ENCODE results near the gene TMEM63B.
A peak's percentile ranks its signal among the peaks of the same experiment; 100 is the strongest.

The TMEM63B gene

GRCh38 chr6:44161997-44162338 is 34.6 kb downstream of the TMEM63B start:
- TF ChIP-seq POLR2AphosphoS5 (IDR thresholded peaks at IDR 0.05; ENCODE audit: low read depth, low read length) = no peak

DNA sequence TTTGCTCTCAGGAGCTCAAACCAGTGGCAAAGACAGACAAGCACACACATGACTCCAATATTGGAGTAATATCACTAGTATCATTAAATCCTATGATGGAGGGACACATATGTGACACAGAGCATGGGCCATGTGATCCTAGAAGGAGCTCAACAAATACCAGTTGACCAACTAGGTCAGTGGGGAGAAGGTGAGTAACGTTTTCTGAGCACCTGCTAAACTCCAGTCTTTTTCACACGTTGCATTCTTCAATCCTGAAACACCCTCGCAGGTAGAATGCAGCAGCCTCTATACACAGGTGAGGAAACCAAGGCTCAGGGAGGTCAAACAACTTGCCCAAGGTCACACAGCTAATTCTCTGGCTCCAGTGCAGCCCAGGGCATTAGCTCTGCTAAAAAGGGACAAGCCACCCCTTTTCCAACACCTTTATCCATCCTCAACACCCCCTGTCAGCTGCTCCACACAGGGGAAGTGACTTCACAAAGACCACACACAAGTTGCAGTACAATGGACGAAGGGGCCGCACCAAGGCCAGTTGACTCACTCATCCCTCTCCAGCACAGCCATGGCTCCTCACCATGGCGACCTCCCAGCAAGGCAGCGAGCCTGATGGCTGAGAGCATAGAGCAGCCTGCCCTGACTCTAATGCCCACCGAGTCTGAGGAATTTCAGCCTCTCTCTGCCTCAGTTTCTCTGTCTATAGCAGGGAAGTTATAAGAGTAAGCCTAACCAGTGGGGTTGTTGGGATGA is 35.7 kb downstream of the TMEM63B start:
- TF ChIP-seq TAF1 (IDR thresholded peaks at IDR 0.05; ENCODE audit: borderline replicate concordance, insufficient read depth, low read length) (no peak), SIN3A (IDR thresholded peaks at IDR 0.05; ENCODE audit: borderline replicate concordance, insufficient read depth, low read length) (no peak), POLR2AphosphoS5 (IDR thresholded peaks at IDR 0.05; ENCODE audit: low read depth, low read length) (no peak), FOXP2 (optimal IDR thresholded peaks at IDR 0.05; ENCODE audit: borderline replicate concordance, extremely low read depth, extremely low read length, insufficient read depth) (no peak)
- TF ChIP-seq, protein P1, sequence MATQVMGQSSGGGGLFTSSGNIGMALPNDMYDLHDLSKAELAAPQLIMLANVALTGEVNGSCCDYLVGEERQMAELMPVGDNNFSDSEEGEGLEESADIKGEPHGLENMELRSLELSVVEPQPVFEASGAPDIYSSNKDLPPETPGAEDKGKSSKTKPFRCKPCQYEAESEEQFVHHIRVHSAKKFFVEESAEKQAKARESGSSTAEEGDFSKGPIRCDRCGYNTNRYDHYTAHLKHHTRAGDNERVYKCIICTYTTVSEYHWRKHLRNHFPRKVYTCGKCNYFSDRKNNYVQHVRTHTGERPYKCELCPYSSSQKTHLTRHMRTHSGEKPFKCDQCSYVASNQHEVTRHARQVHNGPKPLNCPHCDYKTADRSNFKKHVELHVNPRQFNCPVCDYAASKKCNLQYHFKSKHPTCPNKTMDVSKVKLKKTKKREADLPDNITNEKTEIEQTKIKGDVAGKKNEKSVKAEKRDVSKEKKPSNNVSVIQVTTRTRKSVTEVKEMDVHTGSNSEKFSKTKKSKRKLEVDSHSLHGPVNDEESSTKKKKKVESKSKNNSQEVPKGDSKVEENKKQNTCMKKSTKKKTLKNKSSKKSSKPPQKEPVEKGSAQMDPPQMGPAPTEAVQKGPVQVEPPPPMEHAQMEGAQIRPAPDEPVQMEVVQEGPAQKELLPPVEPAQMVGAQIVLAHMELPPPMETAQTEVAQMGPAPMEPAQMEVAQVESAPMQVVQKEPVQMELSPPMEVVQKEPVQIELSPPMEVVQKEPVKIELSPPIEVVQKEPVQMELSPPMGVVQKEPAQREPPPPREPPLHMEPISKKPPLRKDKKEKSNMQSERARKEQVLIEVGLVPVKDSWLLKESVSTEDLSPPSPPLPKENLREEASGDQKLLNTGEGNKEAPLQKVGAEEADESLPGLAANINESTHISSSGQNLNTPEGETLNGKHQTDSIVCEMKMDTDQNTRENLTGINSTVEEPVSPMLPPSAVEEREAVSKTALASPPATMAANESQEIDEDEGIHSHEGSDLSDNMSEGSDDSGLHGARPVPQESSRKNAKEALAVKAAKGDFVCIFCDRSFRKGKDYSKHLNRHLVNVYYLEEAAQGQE (IDR thresholded peaks at IDR 0.05; ENCODE audit: insufficient read depth in 1 of 2, low read depth in 2 of 2, low read length in 2 of 2) = no peak

DNA sequence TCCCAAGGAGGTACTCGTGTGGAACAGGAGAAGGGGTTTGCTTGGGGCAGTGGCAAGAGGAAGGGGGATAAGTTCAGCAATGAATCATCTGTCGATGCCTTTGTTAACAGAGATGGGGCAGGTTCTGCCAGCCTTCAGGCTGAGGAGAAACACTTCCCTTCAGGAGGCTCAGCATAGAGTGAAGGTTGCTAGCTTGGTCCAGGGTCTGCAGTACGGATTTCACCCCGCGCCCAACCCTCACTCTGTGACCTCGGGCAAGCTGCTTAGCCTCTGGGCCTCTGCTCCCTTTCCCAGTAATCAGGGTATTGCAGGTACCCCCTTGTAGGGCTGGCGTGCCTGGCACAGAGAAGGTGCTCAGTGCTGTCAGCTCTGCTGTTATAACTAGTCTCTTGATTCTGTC is 38.8 kb downstream of the TMEM63B start:
- no peak for TF ChIP-seq SIN3A (IDR thresholded peaks at IDR 0.05; ENCODE audit: borderline replicate concordance, insufficient read depth, low read length)
- TF ChIP-seq, protein P1 (IDR thresholded peaks at IDR 0.05; ENCODE audit: insufficient read depth in 1 of 2, low read depth in 2 of 2, low read length in 2 of 2) = no peak
- TF ChIP-seq FOXP2 (optimal IDR thresholded peaks at IDR 0.05; ENCODE audit: borderline replicate concordance, extremely low read depth, extremely low read length, insufficient read depth) = no peak
- TF ChIP-seq TAF1 (IDR thresholded peaks at IDR 0.05; ENCODE audit: borderline replicate concordance, insufficient read depth, low read length) = no peak
- TF ChIP-seq POLR2AphosphoS5 (IDR thresholded peaks at IDR 0.05; ENCODE audit: low read depth, low read length) = no peak

DNA sequence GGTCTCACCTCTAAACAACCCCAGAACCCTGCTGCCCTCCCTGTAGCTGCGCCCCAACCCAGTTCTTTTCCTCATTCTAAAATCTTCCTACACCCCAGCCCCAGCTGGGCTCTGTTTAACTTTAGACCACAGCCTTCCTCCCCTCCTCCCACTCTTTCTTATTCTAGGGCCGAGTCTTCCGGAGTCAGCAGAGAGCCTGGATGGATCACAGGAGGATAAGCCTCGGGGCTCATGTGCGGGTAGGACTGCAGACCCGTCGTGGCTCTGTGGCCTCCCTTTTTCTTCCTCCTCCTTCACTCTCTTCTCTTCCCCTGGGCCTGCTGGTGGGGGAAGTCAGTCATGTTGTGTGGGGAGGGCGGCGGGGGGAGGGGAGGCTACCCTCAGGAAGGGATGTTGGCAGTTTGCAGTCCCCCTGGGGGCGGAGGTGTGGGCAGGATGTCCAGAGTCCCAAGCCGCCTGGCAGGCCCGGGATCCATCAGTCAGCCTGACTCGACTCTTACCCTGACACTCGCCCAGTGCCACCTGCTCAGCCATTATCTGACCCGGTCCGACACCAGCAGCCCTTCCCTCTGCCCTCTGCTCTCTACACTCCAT is 39.3 kb downstream of the TMEM63B start:
- no peak for TF ChIP-seq FOXP2 (optimal IDR thresholded peaks at IDR 0.05; ENCODE audit: borderline replicate concordance, extremely low read depth, extremely low read length, insufficient read depth)
- no peak for TF ChIP-seq POLR2AphosphoS5 (IDR thresholded peaks at IDR 0.05; ENCODE audit: low read depth, low read length)
- TF ChIP-seq TAF1 (IDR thresholded peaks at IDR 0.05; ENCODE audit: borderline replicate concordance, insufficient read depth, low read length) = peak; percentile 37; the same call in 1 of the 2 replicates
- peak; percentile 18; the same call in 1 of the 2 replicates for TF ChIP-seq SIN3A (IDR thresholded peaks at IDR 0.05; ENCODE audit: borderline replicate concordance, insufficient read depth, low read length)
- TF ChIP-seq, protein P1 (IDR thresholded peaks at IDR 0.05; ENCODE audit: insufficient read depth in 1 of 2, low read depth in 2 of 2, low read length in 2 of 2) = no peak

- no peak for TF ChIP-seq FOXP2 (optimal IDR thresholded peaks at IDR 0.05; ENCODE audit: borderline replicate concordance, extremely low read depth, extremely low read length, insufficient read depth)
- TF ChIP-seq POLR2AphosphoS5 (IDR thresholded peaks at IDR 0.05; ENCODE audit: low read depth, low read length) = no peak
- TF ChIP-seq, protein P1 (IDR thresholded peaks at IDR 0.05; ENCODE audit: insufficient read depth in 1 of 2, low read depth in 2 of 2, low read length in 2 of 2) = no peak
- no peak for TF ChIP-seq TAF1 (IDR thresholded peaks at IDR 0.05; ENCODE audit: borderline replicate concordance, insufficient read depth, low read length)
- TF ChIP-seq SIN3A (IDR thresholded peaks at IDR 0.05; ENCODE audit: borderline replicate concordance, insufficient read depth, low read length) = no peak
These were observed 40.2 kb downstream of the TMEM63B start for GRCh38 chr6:44167567-44167966.
